Loucy (cell line): ENCODE results near the gene IL17B.

Experiments
- CTCF ChIP-seq: fragments of 200-600 bp; sonication (generic); conservative IDR thresholded peaks from 2 replicates; pipeline ENCODE4 v1.5.1; 2014; ENCODE audit warnings: mild to moderate bottlenecking, antibody characterized with exemption, low read length
- EZH2phosphoT487 ChIP-seq: fragments of 200-600 bp; IDR thresholded peaks from 2 replicates; pipeline ENCODE4 v1.6.1; 2018; ENCODE audit warnings: antibody characterized with exemption, mild to moderate bottlenecking, moderate library complexity, borderline replicate concordance

GRCh38 chr5:149362541-149362940 lies 16.6 kb downstream of the IL17B start:
- TF ChIP-seq CTCF (no peak), EZH2phosphoT487 (no peak)
